GM06990 (cell line): Measurements from ENCODE around the gene PACS1.

Experiments
- DNase-seq: peaks from one replicate; pipeline ENCODE4 v3.0.0-alpha.2; 2011; ENCODE audit not compliant: insufficient read length; ENCODE audit errors: extremely low read depth
- H3K27me3 ChIP-seq: replicated peaks from 2 replicates; pipeline ENCODE4 v1.6.0; 2011; ENCODE audit warnings: low read length; ENCODE audit not compliant: control insufficient read depth, insufficient read depth
- H3K36me3 ChIP-seq: 2 replicates; pipeline ENCODE4 v1.5.1; 2011; ENCODE audit warnings: low read length; ENCODE audit not compliant: control insufficient read depth, insufficient read depth
- H3K4me3 ChIP-seq: replicated peaks from 2 replicates; pipeline ENCODE4 v1.5.1; 2011; ENCODE audit warnings: low read depth, mild to moderate bottlenecking, control low read depth, low read length
- TF ChIP-seq, protein P1 (sequence below): IDR thresholded peaks from 2 replicates; pipeline ENCODE4 v1.5.1; 2011; ENCODE audit warnings: low read length, control low read depth, mild to moderate bottlenecking, inconsistent platforms; ENCODE audit not compliant: insufficient read depth, poor library complexity, severe bottlenecking

PACS1 gene

DNA sequence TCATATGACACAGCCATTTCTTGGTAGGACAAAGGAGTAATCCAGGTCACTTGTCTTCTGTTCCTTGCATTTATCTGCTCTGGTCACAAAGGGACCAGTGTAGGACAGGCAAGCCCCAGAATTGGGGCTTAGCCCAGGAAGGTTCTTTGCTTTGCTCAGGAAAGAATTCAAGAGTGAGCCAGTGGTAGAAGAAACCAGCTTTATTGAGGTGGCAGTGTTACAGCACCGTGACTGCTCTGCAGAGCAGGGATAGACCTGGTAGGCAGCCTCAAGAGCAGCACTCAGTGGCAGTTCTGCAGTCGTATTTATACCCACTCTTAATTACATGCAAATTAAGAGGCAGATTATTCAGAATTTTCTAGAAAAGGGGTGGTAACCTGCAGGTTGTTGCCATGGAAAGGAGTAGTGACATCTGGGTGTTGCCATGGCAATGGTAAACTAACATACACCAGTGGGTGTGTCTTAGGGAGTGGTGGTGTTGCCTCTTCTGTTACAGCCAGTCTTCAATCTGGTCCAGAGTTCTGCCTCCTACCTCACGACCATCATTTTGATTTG lies 113.5 kb downstream of the PACS1 start:
- no peaks in the 10 kb centered on the region for H3K27me3 ChIP-seq
- DNase-seq = no peak
- no peak overlapping the region for H3K4me3 ChIP-seq
- TF ChIP-seq, protein P1, sequence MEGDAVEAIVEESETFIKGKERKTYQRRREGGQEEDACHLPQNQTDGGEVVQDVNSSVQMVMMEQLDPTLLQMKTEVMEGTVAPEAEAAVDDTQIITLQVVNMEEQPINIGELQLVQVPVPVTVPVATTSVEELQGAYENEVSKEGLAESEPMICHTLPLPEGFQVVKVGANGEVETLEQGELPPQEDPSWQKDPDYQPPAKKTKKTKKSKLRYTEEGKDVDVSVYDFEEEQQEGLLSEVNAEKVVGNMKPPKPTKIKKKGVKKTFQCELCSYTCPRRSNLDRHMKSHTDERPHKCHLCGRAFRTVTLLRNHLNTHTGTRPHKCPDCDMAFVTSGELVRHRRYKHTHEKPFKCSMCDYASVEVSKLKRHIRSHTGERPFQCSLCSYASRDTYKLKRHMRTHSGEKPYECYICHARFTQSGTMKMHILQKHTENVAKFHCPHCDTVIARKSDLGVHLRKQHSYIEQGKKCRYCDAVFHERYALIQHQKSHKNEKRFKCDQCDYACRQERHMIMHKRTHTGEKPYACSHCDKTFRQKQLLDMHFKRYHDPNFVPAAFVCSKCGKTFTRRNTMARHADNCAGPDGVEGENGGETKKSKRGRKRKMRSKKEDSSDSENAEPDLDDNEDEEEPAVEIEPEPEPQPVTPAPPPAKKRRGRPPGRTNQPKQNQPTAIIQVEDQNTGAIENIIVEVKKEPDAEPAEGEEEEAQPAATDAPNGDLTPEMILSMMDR = no peak
- no peaks in the 10 kb centered on the region for H3K36me3 ChIP-seq

DNA sequence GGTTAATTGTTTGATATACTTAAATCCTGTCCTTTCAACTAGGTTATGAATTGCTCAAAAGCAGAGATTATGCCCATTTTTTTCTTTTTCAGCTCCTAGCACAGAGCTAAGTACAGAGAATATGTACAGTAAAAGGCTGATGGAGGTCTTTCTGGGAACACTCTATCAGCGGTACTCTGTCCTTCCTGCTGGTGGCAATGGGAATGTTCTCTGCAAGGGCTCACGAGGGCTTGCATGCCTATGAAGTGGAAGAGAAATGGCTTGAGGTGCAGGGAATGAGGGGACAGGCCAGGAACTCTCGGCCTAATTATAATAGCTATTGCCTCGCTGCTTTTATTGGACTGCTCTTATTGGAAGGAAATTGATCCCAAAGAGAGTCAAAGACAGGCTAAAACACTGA lies 114.7 kb downstream of the PACS1 start:
- Histone ChIP-seq H3K27me3 (no peaks in the 10 kb centered on the region), H3K4me3 (no peak overlapping the region), H3K36me3 (no peaks in the 10 kb centered on the region)
- no peak for DNase-seq
- TF ChIP-seq, protein P1 = no peak

- 0 out of 2 replicates have a peak, but pooled peaks cover 1% of the 10 kb centered on the region for H3K36me3 ChIP-seq
- TF ChIP-seq, protein P1 = no peak
- no peak overlapping the region for H3K4me3 ChIP-seq
- DNase-seq = no peak
- H3K27me3 ChIP-seq = no peaks in the 10 kb centered on the region
These were observed 116.4 kb downstream of the PACS1 start for GRCh38 chr11:66186470-66186869.

- Histone ChIP-seq H3K27me3 (no peaks in the 10 kb centered on the region), H3K36me3 (0 out of 2 replicates have a peak, but pooled peaks cover 1% of the 10 kb centered on the region), H3K4me3 (no peak overlapping the region)
- TF ChIP-seq, protein P1 = no peak
- DNase-seq = no peak
These were observed 117.4 kb downstream of the PACS1 start for GRCh38 chr11:66187453-66187852.

DNA sequence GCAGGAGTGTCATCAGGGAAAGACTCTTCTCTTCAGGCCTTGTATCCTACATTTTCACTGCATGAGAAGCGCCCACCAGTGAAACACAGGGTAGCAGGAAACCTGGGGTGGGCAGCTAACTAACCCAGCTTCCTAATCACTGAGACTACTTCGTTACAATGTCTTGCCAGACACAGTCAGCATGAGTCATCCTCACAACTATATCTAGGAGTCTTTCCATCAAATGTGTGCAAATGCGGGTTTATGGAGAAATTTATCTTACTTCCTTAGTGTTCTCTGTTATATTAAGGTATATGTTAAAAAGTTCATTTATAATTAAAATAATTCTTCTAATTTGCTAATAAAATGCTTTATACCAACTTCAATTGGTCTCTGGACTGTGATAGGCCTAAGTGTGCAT lies 118.5 kb downstream of the PACS1 start:
- Histone ChIP-seq H3K27me3 (no peaks in the 10 kb centered on the region), H3K4me3 (no peak overlapping the region), H3K36me3 (peaks cover 3% of the 10 kb centered on the region)
- TF ChIP-seq, protein P1 = no peak
- DNase-seq = no peak
